HEK293 (cell line): ENCODE results near the gene EYA2.
A peak's percentile ranks its signal among the peaks of the same experiment; 100 is the strongest.

Source experiments
- CTCF ChIA-PET: fragments of 350-600 bp; formaldehyde crosslinking; extraction: SDS; loops from one replicate; lab custom pipeline; 2021; ENCODE audit warnings: antibody characterized with exemption; lab: Yijun Ruan, JAX
- POLR2A ChIA-PET: fragments of 300-600 bp; formaldehyde crosslinking; extraction: SDS; loops from one replicate; lab custom pipeline; 2020; ENCODE audit warnings: antibody characterized with exemption, inconsistent platforms; lab: Yijun Ruan, JAX
- H3K27ac ChIP-seq: fragments of 200-500 bp; sonication (Bioruptor generic); 2 replicates; pipeline ENCODE4 v1.5.1; 2014; ENCODE audit warnings: low read depth, low read length, control low read depth, inconsistent platforms; ENCODE audit errors: extremely low read depth
- H3K36me3 ChIP-seq, 2 experiments: fragments of 200-500 bp in 1 of 2; sonication (Bioruptor generic) in 1 of 2; 1 replicate in 1 of 2; 2 replicates in 1 of 2; pipeline ENCODE4 v1.5.1; 2014 to 2017; ENCODE audit warnings: inconsistent platforms in 2 of 2, low read length in 2 of 2; ENCODE audit not compliant: control insufficient read depth in 2 of 2, insufficient read depth in 1 of 2
- H3K4me1 ChIP-seq: fragments of 200-500 bp; sonication (Bioruptor generic); 2 replicates; pipeline ENCODE4 v1.5.1; 2014; ENCODE audit warnings: mild to moderate bottlenecking, low read length, inconsistent platforms; ENCODE audit not compliant: control insufficient read depth, insufficient read depth
- H3K4me3 ChIP-seq: 2 replicates; pipeline ENCODE4 v1.5.1; 2011; ENCODE audit warnings: low read depth, mild to moderate bottlenecking, control low read depth, low read length, moderate library complexity
- H3K9me3 ChIP-seq: fragments of 200-500 bp; sonication (Bioruptor generic); 2 replicates; pipeline ENCODE4 v1.5.1; 2014; ENCODE audit warnings: low read depth, low read length, inconsistent platforms; ENCODE audit not compliant: control insufficient read depth, insufficient read depth
- HOXC10 ChIP-seq: sonication (generic); formaldehyde crosslinking; IDR thresholded peaks from 2 replicates; pipeline ENCODE4 v1.8.1; 2023; ENCODE audit warnings: mild to moderate bottlenecking, missing genetic modification reagents
- REPIN1 ChIP-seq: fragments of 450-650 bp; formaldehyde crosslinking; IDR thresholded peaks from 2 replicates; pipeline ENCODE4 v1.5.1; 2017; ENCODE audit warnings: missing biosample characterization, missing genetic modification characterization, low read depth
- SP7 ChIP-seq: fragments of 450-650 bp; formaldehyde crosslinking; IDR thresholded peaks from 2 replicates; pipeline ENCODE4 v1.5.1; 2016; ENCODE audit warnings: missing biosample characterization, missing genetic modification characterization
- ZBTB48 ChIP-seq: fragments of 450-650 bp; formaldehyde crosslinking; IDR thresholded peaks from 2 replicates; pipeline ENCODE4 v1.5.1; 2016; ENCODE audit warnings: missing biosample characterization, missing genetic modification characterization
- ZNF114 ChIP-seq: fragments of 450-650 bp; formaldehyde crosslinking; IDR thresholded peaks from 2 replicates; pipeline ENCODE4 v1.5.0; 2017; ENCODE audit warnings: missing biosample characterization, missing genetic modification characterization
- ZNF121 ChIP-seq: fragments of 450-650 bp; formaldehyde crosslinking; IDR thresholded peaks from 2 replicates; pipeline ENCODE4 v1.5.1; 2016; ENCODE audit warnings: missing biosample characterization, missing genetic modification characterization
- ZNF184 ChIP-seq: fragments of 450-650 bp; IDR thresholded peaks from 2 replicates; pipeline ENCODE4 v1.5.1; 2018; ENCODE audit warnings: missing biosample characterization, mild to moderate bottlenecking, missing genetic modification characterization
- ZNF214 ChIP-seq: fragments of 450-650 bp; formaldehyde crosslinking; IDR thresholded peaks from 2 replicates; pipeline ENCODE4 v1.5.1; 2017; ENCODE audit warnings: missing biosample characterization, mild to moderate bottlenecking, missing genetic modification characterization, borderline replicate concordance
- ZNF341 ChIP-seq: fragments of 450-650 bp; formaldehyde crosslinking; IDR thresholded peaks from 2 replicates; pipeline ENCODE4; 2016; ENCODE audit warnings: low read depth, missing biosample characterization, missing genetic modification characterization
- ZNF473 ChIP-seq: fragments of 450-650 bp; formaldehyde crosslinking; IDR thresholded peaks from 2 replicates; pipeline ENCODE4 v1.5.1; 2017; ENCODE audit warnings: missing biosample characterization, missing genetic modification characterization
- ZNF549 ChIP-seq: fragments of 450-650 bp; IDR thresholded peaks from 2 replicates; pipeline ENCODE4 v1.5.1; 2018; ENCODE audit warnings: missing biosample characterization, missing genetic modification characterization, mild to moderate bottlenecking, inconsistent platforms, moderate library complexity
- ZNF558 ChIP-seq: fragments of 450-650 bp; formaldehyde crosslinking; IDR thresholded peaks from 2 replicates; pipeline ENCODE4 v1.5.1; 2016; ENCODE audit warnings: missing biosample characterization, missing genetic modification characterization
- ZNF792 ChIP-seq: fragments of 450-650 bp; formaldehyde crosslinking; IDR thresholded peaks from 2 replicates; pipeline ENCODE4 v1.5.1; 2016; ENCODE audit warnings: missing biosample characterization, missing genetic modification characterization
- TF ChIP-seq, protein P1 (sequence below): fragments of 450-650 bp; formaldehyde crosslinking; IDR thresholded peaks from 2 replicates; pipeline ENCODE4 v1.5.1; 2016; ENCODE audit warnings: missing biosample characterization, missing genetic modification characterization
- TF ChIP-seq, protein P2 (sequence below): fragments of 450-650 bp; formaldehyde crosslinking; IDR thresholded peaks from 2 replicates; pipeline ENCODE4 v1.5.1; 2016; ENCODE audit warnings: missing biosample characterization, missing genetic modification characterization
- TF ChIP-seq, protein P3 (sequence below): fragments of 450-650 bp; formaldehyde crosslinking; IDR thresholded peaks from 2 replicates; pipeline ENCODE4 v1.5.1; 2016; ENCODE audit warnings: missing biosample characterization, missing genetic modification characterization
- TF ChIP-seq, protein P4 (sequence below): fragments of 450-650 bp; formaldehyde crosslinking; IDR thresholded peaks from 2 replicates; pipeline ENCODE4; 2016; ENCODE audit warnings: missing biosample characterization, missing genetic modification characterization

Gene EYA2

DNA sequence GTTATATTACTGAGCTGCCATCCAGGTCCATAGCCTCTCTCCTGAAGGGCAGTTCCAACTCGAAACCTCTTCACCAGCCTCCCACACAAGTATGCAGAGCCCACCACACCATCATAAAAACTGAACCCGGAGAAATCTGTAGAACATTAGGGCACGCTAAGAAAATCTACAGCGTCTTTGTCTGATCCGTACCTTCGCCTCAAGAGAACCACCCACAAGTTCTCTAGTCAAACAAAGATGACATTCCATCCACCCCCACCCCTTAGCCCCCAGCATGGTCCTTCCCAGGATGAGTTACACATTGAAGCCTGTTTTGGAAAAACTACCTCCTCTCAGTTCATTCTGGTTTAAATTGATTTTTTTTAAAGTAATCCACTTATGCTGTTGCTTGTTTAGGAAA, 242.1 kb downstream of the EYA2 start (continued):
- TF ChIP-seq, protein P1, sequence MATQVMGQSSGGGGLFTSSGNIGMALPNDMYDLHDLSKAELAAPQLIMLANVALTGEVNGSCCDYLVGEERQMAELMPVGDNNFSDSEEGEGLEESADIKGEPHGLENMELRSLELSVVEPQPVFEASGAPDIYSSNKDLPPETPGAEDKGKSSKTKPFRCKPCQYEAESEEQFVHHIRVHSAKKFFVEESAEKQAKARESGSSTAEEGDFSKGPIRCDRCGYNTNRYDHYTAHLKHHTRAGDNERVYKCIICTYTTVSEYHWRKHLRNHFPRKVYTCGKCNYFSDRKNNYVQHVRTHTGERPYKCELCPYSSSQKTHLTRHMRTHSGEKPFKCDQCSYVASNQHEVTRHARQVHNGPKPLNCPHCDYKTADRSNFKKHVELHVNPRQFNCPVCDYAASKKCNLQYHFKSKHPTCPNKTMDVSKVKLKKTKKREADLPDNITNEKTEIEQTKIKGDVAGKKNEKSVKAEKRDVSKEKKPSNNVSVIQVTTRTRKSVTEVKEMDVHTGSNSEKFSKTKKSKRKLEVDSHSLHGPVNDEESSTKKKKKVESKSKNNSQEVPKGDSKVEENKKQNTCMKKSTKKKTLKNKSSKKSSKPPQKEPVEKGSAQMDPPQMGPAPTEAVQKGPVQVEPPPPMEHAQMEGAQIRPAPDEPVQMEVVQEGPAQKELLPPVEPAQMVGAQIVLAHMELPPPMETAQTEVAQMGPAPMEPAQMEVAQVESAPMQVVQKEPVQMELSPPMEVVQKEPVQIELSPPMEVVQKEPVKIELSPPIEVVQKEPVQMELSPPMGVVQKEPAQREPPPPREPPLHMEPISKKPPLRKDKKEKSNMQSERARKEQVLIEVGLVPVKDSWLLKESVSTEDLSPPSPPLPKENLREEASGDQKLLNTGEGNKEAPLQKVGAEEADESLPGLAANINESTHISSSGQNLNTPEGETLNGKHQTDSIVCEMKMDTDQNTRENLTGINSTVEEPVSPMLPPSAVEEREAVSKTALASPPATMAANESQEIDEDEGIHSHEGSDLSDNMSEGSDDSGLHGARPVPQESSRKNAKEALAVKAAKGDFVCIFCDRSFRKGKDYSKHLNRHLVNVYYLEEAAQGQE (tag by site-specific recombination): no peak
- TF ChIP-seq, protein P2, sequence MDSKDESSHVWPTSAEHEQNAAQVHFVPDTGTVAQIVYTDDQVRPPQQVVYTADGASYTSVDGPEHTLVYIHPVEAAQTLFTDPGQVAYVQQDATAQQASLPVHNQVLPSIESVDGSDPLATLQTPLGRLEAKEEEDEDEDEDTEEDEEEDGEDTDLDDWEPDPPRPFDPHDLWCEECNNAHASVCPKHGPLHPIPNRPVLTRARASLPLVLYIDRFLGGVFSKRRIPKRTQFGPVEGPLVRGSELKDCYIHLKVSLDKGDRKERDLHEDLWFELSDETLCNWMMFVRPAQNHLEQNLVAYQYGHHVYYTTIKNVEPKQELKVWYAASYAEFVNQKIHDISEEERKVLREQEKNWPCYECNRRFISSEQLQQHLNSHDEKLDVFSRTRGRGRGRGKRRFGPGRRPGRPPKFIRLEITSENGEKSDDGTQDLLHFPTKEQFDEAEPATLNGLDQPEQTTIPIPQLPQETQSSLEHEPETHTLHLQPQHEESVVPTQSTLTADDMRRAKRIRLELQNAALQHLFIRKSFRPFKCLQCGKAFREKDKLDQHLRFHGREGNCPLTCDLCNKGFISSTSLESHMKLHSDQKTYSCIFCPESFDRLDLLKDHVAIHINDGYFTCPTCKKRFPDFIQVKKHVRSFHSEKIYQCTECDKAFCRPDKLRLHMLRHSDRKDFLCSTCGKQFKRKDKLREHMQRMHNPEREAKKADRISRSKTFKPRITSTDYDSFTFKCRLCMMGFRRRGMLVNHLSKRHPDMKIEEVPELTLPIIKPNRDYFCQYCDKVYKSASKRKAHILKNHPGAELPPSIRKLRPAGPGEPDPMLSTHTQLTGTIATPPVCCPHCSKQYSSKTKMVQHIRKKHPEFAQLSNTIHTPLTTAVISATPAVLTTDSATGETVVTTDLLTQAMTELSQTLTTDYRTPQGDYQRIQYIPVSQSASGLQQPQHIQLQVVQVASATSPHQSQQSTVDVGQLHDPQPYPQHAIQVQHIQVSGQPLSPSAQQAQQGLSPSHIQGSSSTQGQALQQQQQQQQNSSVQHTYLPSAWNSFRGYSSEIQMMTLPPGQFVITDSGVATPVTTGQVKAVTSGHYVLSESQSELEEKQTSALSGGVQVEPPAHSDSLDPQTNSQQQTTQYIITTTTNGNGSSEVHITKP (tag by site-specific recombination): 0 out of 2 replicates have a peak, but pooled peaks have one; percentile 17

DNA sequence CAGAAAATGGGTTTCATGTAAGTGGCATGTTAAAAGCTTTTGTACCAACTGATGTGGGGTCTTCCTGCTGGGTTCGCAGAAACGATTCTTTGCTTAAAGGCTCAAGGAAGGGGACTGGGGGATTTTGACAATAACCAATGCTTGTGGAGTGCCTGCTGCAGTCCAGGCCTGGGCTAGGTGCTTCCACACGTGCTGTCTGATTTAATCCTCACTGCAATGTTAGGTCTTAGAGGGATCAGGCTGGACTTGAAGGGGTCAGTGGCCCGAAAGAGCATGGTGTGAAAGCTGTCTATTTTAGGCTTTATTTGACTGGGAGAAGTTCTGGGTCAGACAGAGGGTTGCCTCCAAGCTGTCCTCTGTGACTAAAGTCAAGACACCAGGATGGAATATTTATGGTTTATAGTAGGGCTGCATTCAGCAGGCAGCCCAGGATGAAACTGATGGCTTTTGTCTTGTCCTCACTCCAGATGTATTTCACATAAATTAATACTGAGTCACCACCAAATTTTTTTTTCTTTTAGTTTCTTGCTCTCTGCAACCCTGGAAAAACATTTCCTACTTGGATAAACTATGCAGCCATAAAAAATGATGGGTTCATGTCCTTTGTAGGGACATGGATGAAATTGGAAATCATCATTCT, 242.7 kb downstream of the EYA2 start:
- POLR2A ChIA-PET: no interaction called here
- Histone ChIP-seq H3K36me3 (no peaks in the 10 kb centered on the region), H3K27ac (no peak overlapping the region), H3K4me1 (no peaks in the 10 kb centered on the region), H3K4me3 (no peak overlapping the region), H3K9me3 (no peaks in the 10 kb centered on the region)
- TF ChIP-seq, protein P3, sequence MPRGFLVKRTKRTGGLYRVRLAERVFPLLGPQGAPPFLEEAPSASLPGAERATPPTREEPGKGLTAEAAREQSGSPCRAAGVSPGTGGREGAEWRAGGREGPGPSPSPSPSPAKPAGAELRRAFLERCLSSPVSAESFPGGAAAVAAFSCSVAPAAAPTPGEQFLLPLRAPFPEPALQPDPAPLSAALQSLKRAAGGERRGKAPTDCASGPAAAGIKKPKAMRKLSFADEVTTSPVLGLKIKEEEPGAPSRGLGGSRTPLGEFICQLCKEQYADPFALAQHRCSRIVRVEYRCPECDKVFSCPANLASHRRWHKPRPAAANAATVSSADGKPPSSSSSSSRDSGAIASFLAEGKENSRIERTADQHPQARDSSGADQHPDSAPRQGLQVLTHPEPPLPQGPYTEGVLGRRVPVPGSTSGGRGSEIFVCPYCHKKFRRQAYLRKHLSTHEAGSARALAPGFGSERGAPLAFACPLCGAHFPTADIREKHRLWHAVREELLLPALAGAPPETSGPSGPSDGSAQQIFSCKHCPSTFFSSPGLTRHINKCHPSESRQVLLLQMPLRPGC: no peak
- TF ChIP-seq ZBTB48 (tag by site-specific recombination): no peak
- TF ChIP-seq ZNF792 (tag by site-specific recombination): no peak
- no peak for TF ChIP-seq ZNF184 (tag by site-specific recombination)
- no peak for TF ChIP-seq ZNF473 (tag by site-specific recombination)
- no peak for TF ChIP-seq SP7 (tag by site-specific recombination)
- CTCF ChIA-PET: interaction anchor here (0.5 to 1.2 kb wide), 4 partner anchors 13 to 247 kb away, joined by 3 to 4 read pairs (median 3); no protein-coding TSS in a partner anchor

DNA sequence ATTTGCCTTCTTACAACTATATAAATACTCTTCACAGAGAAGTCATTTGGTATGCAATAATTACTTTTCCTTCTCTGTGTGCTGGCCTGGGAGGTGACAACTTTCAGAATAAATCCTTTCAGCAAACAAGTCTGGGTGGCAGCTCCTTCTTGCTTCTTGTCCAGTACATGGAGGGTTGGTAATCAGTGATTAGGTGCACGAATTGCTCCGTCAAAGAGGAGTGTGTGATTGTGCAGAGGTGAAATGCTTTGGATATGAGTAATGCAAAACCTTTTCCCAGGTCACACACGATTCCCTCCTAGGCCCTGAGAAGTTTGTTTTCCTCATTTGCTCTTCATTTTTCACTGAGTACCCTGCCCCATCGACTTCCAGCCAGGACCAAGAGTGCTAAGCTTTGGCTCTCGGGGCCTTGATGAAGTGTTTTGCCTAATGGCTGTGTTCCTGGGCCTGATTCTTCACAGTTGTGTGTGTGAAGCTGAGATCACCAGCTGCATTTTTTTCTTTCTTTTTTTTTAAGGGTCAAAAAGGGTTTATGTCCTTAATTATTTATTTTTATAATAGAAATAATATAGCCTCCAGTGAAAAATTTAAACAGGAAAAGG, 245.4 kb downstream of the EYA2 start:
- POLR2A ChIA-PET: no interaction called here
- CTCF ChIA-PET: interaction anchor here (0.6 kb wide), 2 partner anchors 261 to 388 kb away, joined by 3 read pairs; no protein-coding TSS in a partner anchor
- no peak for TF ChIP-seq ZNF549 (tag by site-specific recombination)
- no peak for TF ChIP-seq REPIN1 (tag by site-specific recombination)
- TF ChIP-seq ZNF121: no peak
- TF ChIP-seq HOXC10 (CRISPR knock-in tag): no peak
- TF ChIP-seq ZNF341 (tag by site-specific recombination): no peak
- no peak for TF ChIP-seq ZNF558 (tag by site-specific recombination)
- TF ChIP-seq, protein P4, sequence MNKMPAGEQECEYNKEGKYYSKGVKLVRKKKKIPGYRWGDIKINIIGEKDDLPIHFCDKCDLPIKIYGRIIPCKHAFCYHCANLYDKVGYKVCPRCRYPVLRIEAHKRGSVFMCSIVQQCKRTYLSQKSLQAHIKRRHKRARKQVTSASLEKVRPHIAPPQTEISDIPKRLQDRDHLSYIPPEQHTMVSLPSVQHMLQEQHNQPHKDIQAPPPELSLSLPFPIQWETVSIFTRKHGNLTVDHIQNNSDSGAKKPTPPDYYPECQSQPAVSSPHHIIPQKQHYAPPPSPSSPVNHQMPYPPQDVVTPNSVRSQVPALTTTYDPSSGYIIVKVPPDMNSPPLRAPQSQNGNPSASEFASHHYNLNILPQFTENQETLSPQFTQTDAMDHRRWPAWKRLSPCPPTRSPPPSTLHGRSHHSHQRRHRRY (tag by site-specific recombination): no peak
- TF ChIP-seq ZNF214 (tag by site-specific recombination): no peak
- TF ChIP-seq ZNF114: no peak
- Histone ChIP-seq H3K36me3 (no peaks in the 10 kb centered on the region), H3K4me3 (no peak overlapping the region), H3K27ac (no peak overlapping the region), H3K4me1 (no peaks in the 10 kb centered on the region), H3K9me3 (no peaks in the 10 kb centered on the region)
